HepG2 (cell line): ENCODE results near the gene HERC5. TPM values are rescaled to one million over a fixed set of nuclear protein-coding genes. Genes with fewer than 3 reads are reported as not detected.
A peak's percentile ranks its signal among the peaks of the same experiment; 100 is the strongest.

Experiments used
- ELF1 ChIP-seq: sonication (generic); formaldehyde crosslinking; IDR thresholded peaks from 2 replicates; pipeline ENCODE4 v1.4.0; 2020; ENCODE audit warnings: missing genetic modification reagents
- FOXP1 ChIP-seq, 2 experiments: fragments of 450-650 bp in 1 of 2; IDR thresholded peaks; 2 replicates each; pipeline ENCODE4 v1.6.1; 2017 to 2018; ENCODE audit warnings: antibody characterized with exemption in 1 of 2
- IKZF1 ChIP-seq: fragments of 450-650 bp; IDR thresholded peaks from 2 replicates; pipeline ENCODE4 v1.7.1; 2016
- KAT8 ChIP-seq: IDR thresholded peaks from 2 replicates; pipeline ENCODE4 v1.6.1; 2016; ENCODE audit warnings: missing genetic modification reagents, missing compliant biosample characterization
- MAZ ChIP-seq, 2 experiments: sonication (generic) in 1 of 2; formaldehyde crosslinking in 1 of 2; IDR thresholded peaks; 2 replicates each; pipeline versions ENCODE4 v1.5.0 to v1.6.1; 2012 to 2020; ENCODE audit warnings: low read depth in 2 of 2, mild to moderate bottlenecking in 2 of 2, borderline replicate concordance in 1 of 2, improper control_type of control experiment in 1 of 2, low read length in 1 of 2, missing genetic modification reagents in 1 of 2, moderate library complexity in 1 of 2
- MXI1 ChIP-seq: IDR thresholded peaks from 3 replicates; pipeline ENCODE4 v1.6.1; 2012; ENCODE audit warnings: low read depth, low read length, inconsistent platforms, borderline replicate concordance
- MYNN ChIP-seq: sonication (generic); formaldehyde crosslinking; IDR thresholded peaks from 2 replicates; pipeline ENCODE4 v1.4.0; 2020; ENCODE audit warnings: mild to moderate bottlenecking, low read depth, missing genetic modification reagents
- PITX1 ChIP-seq: sonication (generic); formaldehyde crosslinking; IDR thresholded peaks from 2 replicates; pipeline ENCODE4 v1.5.1; 2020; ENCODE audit warnings: mild to moderate bottlenecking, missing genetic modification reagents
- ZNF205 ChIP-seq: IDR thresholded peaks from 2 replicates; pipeline ENCODE4 v1.6.1; 2018; ENCODE audit warnings: missing biosample characterization, missing genetic modification reagents
- ZNF317 ChIP-seq: sonication (generic); formaldehyde crosslinking; IDR thresholded peaks from 2 replicates; pipeline ENCODE4 v1.5.0; 2020; ENCODE audit warnings: mild to moderate bottlenecking, missing genetic modification reagents
- ZNF562 ChIP-seq: sonication (generic); formaldehyde crosslinking; IDR thresholded peaks from 2 replicates; pipeline ENCODE4 v1.8.0; 2022; ENCODE audit warnings: missing genetic modification reagents, borderline replicate concordance
- ZNF589 ChIP-seq: sonication (generic); formaldehyde crosslinking; conservative IDR thresholded peaks from 2 replicates; pipeline ENCODE4 v1.8.0; 2022; ENCODE audit warnings: mild to moderate bottlenecking, moderate library complexity, missing genetic modification reagents
- ZNF619 ChIP-seq: sonication (generic); formaldehyde crosslinking; IDR thresholded peaks from 2 replicates; pipeline ENCODE4 v1.4.0; 2020; ENCODE audit warnings: mild to moderate bottlenecking, missing genetic modification reagents
- ZNF777 ChIP-seq: sonication (generic); formaldehyde crosslinking; IDR thresholded peaks from 2 replicates; pipeline ENCODE4 v1.4.0; 2020; ENCODE audit warnings: missing genetic modification reagents
- polyA plus RNA-seq, 8 experiments: library from polyadenylated mRNA; depleted of rRNA in 3 of 8; stranded (reverse) in 7 of 8; unstranded in 1 of 8; fragments of >200 nt; fragmentation: Illumina TruSeq in 4 of 8; extraction: Trizol in 4 of 8; gene quantifications; 2 replicates each; pipeline versions ENCODE4 v1.2.1 to v1.2.3, GENCODE V29; 2011 to 2016; ENCODE audit warnings: low read depth in 4 of 8, missing spikeins in 1 of 8, mixed read lengths in 1 of 8; ENCODE audit not compliant: insufficient read depth in 1 of 8
- total RNA-seq, 5 experiments: library from RNA; depleted of rRNA; stranded (reverse); fragments of >200 nt; fragmentation: Illumina TruSeq; extraction: Trizol; gene quantifications; 2 replicates each; pipeline ENCODE4 v1.2.3, GENCODE V29; 2016; ENCODE audit warnings: low read depth in 1 of 5
- TF ChIP-seq, protein P1 (sequence below): sonication (generic); formaldehyde crosslinking; IDR thresholded peaks from 2 replicates; pipeline ENCODE4 v1.4.0; 2020; ENCODE audit warnings: mild to moderate bottlenecking, low read depth, missing genetic modification reagents
- TF ChIP-seq, protein P2 (sequence below): sonication (generic); formaldehyde crosslinking; IDR thresholded peaks from 2 replicates; pipeline ENCODE4 v1.4.0; 2020; ENCODE audit warnings: missing genetic modification reagents
- TF ChIP-seq, protein P3 (sequence below): sonication (generic); formaldehyde crosslinking; IDR thresholded peaks from 2 replicates; pipeline ENCODE4 v1.4.0; 2020; ENCODE audit warnings: missing genetic modification reagents, mild to moderate bottlenecking, borderline replicate concordance
- TF ChIP-seq, protein P4 (sequence below): IDR thresholded peaks from 2 replicates; pipeline ENCODE4 v1.6.1; 2016; ENCODE audit warnings: low read depth, missing genetic modification reagents, missing compliant biosample characterization

HERC5 gene
- total and polyA plus RNA-seq, 2 of the 13 experiments (the other 11 are each of a cell fraction or from before 2014, with no cell fraction given): 0.13 to 0.33 TPM

DNA sequence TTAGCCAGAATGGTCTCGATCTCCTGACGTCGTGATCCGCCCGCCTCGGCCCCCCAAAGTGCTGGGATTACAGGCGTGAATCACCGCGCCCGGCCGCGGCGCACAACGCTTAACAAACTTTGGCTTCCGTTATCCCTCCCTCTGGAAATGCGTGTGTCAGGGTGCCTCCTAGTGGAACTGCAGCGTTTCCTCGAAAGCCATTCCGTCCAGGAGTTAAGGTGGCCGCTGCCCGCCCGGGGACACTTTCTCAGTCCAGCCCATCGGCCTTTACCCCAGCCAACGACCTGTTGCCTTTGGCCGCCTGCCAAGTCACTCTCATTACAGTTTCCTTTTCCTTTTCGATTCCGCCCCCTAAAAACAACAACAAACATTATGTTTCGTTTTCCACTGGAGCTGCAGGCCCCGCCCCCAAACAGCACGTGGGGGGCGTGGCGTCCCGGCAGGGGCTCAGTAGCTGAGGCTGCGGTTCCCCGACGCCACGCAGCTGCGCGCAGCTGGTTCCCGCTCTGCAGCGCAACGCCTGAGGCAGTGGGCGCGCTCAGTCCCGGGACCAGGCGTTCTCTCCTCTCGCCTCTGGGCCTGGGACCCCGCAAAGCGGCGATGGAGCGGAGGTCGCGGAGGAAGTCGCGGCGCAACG, at the start of gene HERC5 (continued):
- TF ChIP-seq ZNF317 (0 out of 2 replicates have a peak, but pooled peaks have one; percentile 53), KAT8 (CRISPR knock-in tag) (peak; percentile 49; the same call in 1 of the 2 replicates), ZNF777 (CRISPR knock-in tag) (peak; percentile 99), ZNF562 (CRISPR knock-in tag) (no peak), FOXP1 (IDR thresholded peaks at IDR 0.05) (no peak), FOXP1 (CRISPR knock-in tag; IDR thresholded peaks at IDR 0.05) (peak; percentile 71), MXI1 (peak; percentile 68; the same call in 2 of the 3 replicates), MYNN (CRISPR knock-in tag) (0 out of 2 replicates have a peak, but pooled peaks have one; percentile 42), ZNF589 (CRISPR knock-in tag) (no peak), PITX1 (CRISPR knock-in tag) (0 out of 2 replicates have a peak, but pooled peaks have one; percentile 32), ZNF205 (peak; percentile 36; the same call in 1 of the 2 replicates), ELF1 (CRISPR knock-in tag) (0 out of 2 replicates have a peak, but pooled peaks have one; percentile 19), ZNF619 (CRISPR knock-in tag) (0 out of 2 replicates have a peak, but pooled peaks have one; percentile 0), IKZF1 (no peak), MAZ (IDR thresholded peaks at IDR 0.05; ENCODE audit: borderline replicate concordance, low read depth, low read length) (no peak), MAZ (CRISPR knock-in tag; IDR thresholded peaks at IDR 0.05; ENCODE audit: low read depth) (peak; percentile 60; the same call in 1 of the 2 replicates)
- TF ChIP-seq, protein P1, sequence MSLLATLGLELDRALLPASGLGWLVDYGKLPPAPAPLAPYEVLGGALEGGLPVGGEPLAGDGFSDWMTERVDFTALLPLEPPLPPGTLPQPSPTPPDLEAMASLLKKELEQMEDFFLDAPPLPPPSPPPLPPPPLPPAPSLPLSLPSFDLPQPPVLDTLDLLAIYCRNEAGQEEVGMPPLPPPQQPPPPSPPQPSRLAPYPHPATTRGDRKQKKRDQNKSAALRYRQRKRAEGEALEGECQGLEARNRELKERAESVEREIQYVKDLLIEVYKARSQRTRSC (CRISPR knock-in tag): no peak
- TF ChIP-seq, protein P2, sequence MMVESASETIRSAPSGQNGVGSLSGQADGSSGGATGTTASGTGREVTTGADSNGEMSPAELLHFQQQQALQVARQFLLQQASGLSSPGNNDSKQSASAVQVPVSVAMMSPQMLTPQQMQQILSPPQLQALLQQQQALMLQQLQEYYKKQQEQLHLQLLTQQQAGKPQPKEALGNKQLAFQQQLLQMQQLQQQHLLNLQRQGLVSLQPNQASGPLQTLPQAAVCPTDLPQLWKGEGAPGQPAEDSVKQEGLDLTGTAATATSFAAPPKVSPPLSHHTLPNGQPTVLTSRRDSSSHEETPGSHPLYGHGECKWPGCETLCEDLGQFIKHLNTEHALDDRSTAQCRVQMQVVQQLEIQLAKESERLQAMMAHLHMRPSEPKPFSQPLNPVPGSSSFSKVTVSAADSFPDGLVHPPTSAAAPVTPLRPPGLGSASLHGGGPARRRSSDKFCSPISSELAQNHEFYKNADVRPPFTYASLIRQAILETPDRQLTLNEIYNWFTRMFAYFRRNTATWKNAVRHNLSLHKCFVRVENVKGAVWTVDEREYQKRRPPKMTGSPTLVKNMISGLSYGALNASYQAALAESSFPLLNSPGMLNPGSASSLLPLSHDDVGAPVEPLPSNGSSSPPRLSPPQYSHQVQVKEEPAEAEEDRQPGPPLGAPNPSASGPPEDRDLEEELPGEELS (CRISPR knock-in tag): peak; percentile 85
- TF ChIP-seq, protein P3, sequence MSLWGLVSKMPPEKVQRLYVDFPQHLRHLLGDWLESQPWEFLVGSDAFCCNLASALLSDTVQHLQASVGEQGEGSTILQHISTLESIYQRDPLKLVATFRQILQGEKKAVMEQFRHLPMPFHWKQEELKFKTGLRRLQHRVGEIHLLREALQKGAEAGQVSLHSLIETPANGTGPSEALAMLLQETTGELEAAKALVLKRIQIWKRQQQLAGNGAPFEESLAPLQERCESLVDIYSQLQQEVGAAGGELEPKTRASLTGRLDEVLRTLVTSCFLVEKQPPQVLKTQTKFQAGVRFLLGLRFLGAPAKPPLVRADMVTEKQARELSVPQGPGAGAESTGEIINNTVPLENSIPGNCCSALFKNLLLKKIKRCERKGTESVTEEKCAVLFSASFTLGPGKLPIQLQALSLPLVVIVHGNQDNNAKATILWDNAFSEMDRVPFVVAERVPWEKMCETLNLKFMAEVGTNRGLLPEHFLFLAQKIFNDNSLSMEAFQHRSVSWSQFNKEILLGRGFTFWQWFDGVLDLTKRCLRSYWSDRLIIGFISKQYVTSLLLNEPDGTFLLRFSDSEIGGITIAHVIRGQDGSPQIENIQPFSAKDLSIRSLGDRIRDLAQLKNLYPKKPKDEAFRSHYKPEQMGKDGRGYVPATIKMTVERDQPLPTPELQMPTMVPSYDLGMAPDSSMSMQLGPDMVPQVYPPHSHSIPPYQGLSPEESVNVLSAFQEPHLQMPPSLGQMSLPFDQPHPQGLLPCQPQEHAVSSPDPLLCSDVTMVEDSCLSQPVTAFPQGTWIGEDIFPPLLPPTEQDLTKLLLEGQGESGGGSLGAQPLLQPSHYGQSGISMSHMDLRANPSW: no peak
- TF ChIP-seq, protein P4, sequence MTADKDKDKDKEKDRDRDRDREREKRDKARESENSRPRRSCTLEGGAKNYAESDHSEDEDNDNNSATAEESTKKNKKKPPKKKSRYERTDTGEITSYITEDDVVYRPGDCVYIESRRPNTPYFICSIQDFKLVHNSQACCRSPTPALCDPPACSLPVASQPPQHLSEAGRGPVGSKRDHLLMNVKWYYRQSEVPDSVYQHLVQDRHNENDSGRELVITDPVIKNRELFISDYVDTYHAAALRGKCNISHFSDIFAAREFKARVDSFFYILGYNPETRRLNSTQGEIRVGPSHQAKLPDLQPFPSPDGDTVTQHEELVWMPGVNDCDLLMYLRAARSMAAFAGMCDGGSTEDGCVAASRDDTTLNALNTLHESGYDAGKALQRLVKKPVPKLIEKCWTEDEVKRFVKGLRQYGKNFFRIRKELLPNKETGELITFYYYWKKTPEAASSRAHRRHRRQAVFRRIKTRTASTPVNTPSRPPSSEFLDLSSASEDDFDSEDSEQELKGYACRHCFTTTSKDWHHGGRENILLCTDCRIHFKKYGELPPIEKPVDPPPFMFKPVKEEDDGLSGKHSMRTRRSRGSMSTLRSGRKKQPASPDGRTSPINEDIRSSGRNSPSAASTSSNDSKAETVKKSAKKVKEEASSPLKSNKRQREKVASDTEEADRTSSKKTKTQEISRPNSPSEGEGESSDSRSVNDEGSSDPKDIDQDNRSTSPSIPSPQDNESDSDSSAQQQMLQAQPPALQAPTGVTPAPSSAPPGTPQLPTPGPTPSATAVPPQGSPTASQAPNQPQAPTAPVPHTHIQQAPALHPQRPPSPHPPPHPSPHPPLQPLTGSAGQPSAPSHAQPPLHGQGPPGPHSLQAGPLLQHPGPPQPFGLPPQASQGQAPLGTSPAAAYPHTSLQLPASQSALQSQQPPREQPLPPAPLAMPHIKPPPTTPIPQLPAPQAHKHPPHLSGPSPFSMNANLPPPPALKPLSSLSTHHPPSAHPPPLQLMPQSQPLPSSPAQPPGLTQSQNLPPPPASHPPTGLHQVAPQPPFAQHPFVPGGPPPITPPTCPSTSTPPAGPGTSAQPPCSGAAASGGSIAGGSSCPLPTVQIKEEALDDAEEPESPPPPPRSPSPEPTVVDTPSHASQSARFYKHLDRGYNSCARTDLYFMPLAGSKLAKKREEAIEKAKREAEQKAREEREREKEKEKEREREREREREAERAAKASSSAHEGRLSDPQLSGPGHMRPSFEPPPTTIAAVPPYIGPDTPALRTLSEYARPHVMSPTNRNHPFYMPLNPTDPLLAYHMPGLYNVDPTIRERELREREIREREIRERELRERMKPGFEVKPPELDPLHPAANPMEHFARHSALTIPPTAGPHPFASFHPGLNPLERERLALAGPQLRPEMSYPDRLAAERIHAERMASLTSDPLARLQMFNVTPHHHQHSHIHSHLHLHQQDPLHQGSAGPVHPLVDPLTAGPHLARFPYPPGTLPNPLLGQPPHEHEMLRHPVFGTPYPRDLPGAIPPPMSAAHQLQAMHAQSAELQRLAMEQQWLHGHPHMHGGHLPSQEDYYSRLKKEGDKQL (CRISPR knock-in tag): no peak
